HG03103 (cell line): ENCODE data around the gene GDNF.
"Not testable (repeated sequence)": the region's sequence is repeated elsewhere in the genome, so short reads cannot be mapped to it uniquely, and the experiment has no call there.

Experiments
- ATAC-seq: cut with Tn5 transposase; IDR thresholded peaks from one replicate; pipeline ENCODE4 v1.9.1; 2021; ENCODE audit warnings: low read depth; ENCODE audit not compliant: unreplicated experiment

The GDNF gene

GRCh38 chr5:37823433-37824152 lies 16.2 kb downstream of the GDNF start:
- ATAC-seq = no peak

- ATAC-seq = no peak
These were observed 23.0 kb downstream of the GDNF start for GRCh38 chr5:37816883-37817282.

- ATAC-seq = no peak
These were observed 23.5 kb downstream of the GDNF start for GRCh38 chr5:37816331-37816730.

GRCh38 chr5:37815913-37816312 lies 23.9 kb downstream of the GDNF start:
- no peak for ATAC-seq

GRCh38 chr5:37814699-37815098 lies 25.1 kb downstream of the GDNF start:
- no peak for ATAC-seq

- ATAC-seq = no peak
These were observed 27.5 kb downstream of the GDNF start for GRCh38 chr5:37812365-37812764.

GRCh38 chr5:37811866-37812265 lies 28.0 kb downstream of the GDNF start:
- ATAC-seq = no peak

GRCh38 chr5:37810311-37810710 lies 29.5 kb downstream of the GDNF start:
- no peak for ATAC-seq

- ATAC-seq = no peak
These were observed 30.9 kb downstream of the GDNF start for GRCh38 chr5:37808945-37809344.

GRCh38 chr5:37807621-37808301 lies 32.1 kb downstream of the GDNF start:
- ATAC-seq = no peak

GRCh38 chr5:37807015-37807414 lies 32.8 kb downstream of the GDNF start:
- ATAC-seq = no peak

GRCh38 chr5:37806476-37806875 lies 33.4 kb downstream of the GDNF start:
- no peak for ATAC-seq

- no peak for ATAC-seq
These were observed 33.8 kb downstream of the GDNF start for GRCh38 chr5:37806016-37806415.

- ATAC-seq = no peak
These were observed 35.4 kb downstream of the GDNF start for GRCh38 chr5:37804401-37804800.

- ATAC-seq = no peak
These were observed 36.4 kb downstream of the GDNF start for GRCh38 chr5:37803487-37803886.

GRCh38 chr5:37801521-37801920 lies 38.3 kb downstream of the GDNF start:
- ATAC-seq = no peak

- no peak for ATAC-seq
These were observed 39.9 kb downstream of the GDNF start for GRCh38 chr5:37799865-37800421.

- ATAC-seq = not testable (repeated sequence)
These were observed 43.4 kb downstream of the GDNF start for GRCh38 chr5:37796435-37796834.

- not testable (repeated sequence) for ATAC-seq
These were observed 44.5 kb downstream of the GDNF start for GRCh38 chr5:37795292-37795691.

- ATAC-seq = no peak
These were observed 46.7 kb downstream of the GDNF start for GRCh38 chr5:37792975-37793631.

GRCh38 chr5:37791321-37791720 lies 48.5 kb downstream of the GDNF start:
- ATAC-seq = no peak
